Hypothalamus (tissue), 51 donors: ENCODE results near the gene TFB2M.

Source experiments
- DNase-seq, 51 donors: peaks; one replicate each; lab custom pipeline; 2025; lab: John Stamatoyannopoulos, UW

Gene TFB2M

GRCh38 chr1:246516126-246516525, 49.9 kb downstream of the TFB2M start:
- DNase-seq: no peak

GRCh38 chr1:246515390-246516005, 50.6 kb downstream of the TFB2M start:
- no peak for DNase-seq

- no peak for DNase-seq
Observed at GRCh38 chr1:246513619-246514343, 52.3 kb downstream of the TFB2M start.

- DNase-seq: no peak
Observed at GRCh38 chr1:246513041-246513440, 53.0 kb downstream of the TFB2M start.

GRCh38 chr1:246512635-246513034, 53.4 kb downstream of the TFB2M start:
- no peak for DNase-seq

GRCh38 chr1:246512230-246512629, 53.8 kb downstream of the TFB2M start:
- DNase-seq: no peak

- no peak for DNase-seq
Observed at GRCh38 chr1:246511203-246511602, 54.9 kb downstream of the TFB2M start.

- DNase-seq: no peak
Observed at GRCh38 chr1:246510147-246511030, 55.7 kb downstream of the TFB2M start.

GRCh38 chr1:246508897-246509688, 57.0 kb downstream of the TFB2M start:
- DNase-seq: no peak

- DNase-seq: peak in 50 of 51 donors; percentile 20 to 89 (median 67)
Observed at GRCh38 chr1:246506674-246507481, 59.2 kb downstream of the TFB2M start, which contains the start of gene SMYD3. SMYD3 (minus strand) TSS chr1:246507279.

- peak in 2 of 51 donors; percentile 8 to 35 for DNase-seq
Observed at GRCh38 chr1:246506367-246506673, 59.7 kb downstream of the TFB2M start.

GRCh38 chr1:246503341-246503740, 62.7 kb downstream of the TFB2M start:
- no peak for DNase-seq

- DNase-seq: peak in 1 of 51 donors; percentile 53
Observed at GRCh38 chr1:246497331-246497915, 68.6 kb downstream of the TFB2M start.

- peak in 34 of 51 donors; percentile 1 to 71 (median 42) for DNase-seq
Observed at GRCh38 chr1:246492611-246493245, 73.3 kb downstream of the TFB2M start.

GRCh38 chr1:246491551-246492053, 74.5 kb downstream of the TFB2M start:
- no peak for DNase-seq
